MG63 (cell line): ENCODE results near the gene LAMC3. TPM values are rescaled to one million over a fixed set of nuclear protein-coding genes. Genes with fewer than 3 reads are reported as not detected.

ENCODE experiments used
- DNase-seq: peaks from one replicate; pipeline ENCODE4 v3.0.0-alpha.2; 2020
- H3K27me3 ChIP-seq: fragments of 250-450 bp; sonication (Bioruptor Pico); 2 replicates; pipeline ENCODE4 v1.5.1; 2020; ENCODE audit warnings: mild to moderate bottlenecking, moderate library complexity
- H3K36me3 ChIP-seq: fragments of 250-450 bp; sonication (Bioruptor Pico); 2 replicates; pipeline ENCODE4 v1.5.1; 2020; ENCODE audit warnings: mild to moderate bottlenecking, moderate library complexity
- H3K4me3 ChIP-seq: fragments of 250-450 bp; sonication (Bioruptor Pico); 2 replicates; pipeline ENCODE4 v1.5.1; 2020; ENCODE audit warnings: mild to moderate bottlenecking, moderate library complexity
- H3K9me3 ChIP-seq: fragments of 250-450 bp; sonication (Bioruptor Pico); 2 replicates; pipeline ENCODE4 v1.5.1; 2020; ENCODE audit warnings: mild to moderate bottlenecking, moderate library complexity
- total RNA-seq: library from RNA; depleted of rRNA; stranded (reverse); fragments of >200 nt; shearing (Covaris generic); gene quantifications from 2 replicates; pipeline ENCODE4 v1.2.3, GENCODE V29; 2014; ENCODE audit warnings: low replicate concordance

The LAMC3 gene
- total RNA-seq, 1 experiment from 2014 or later, result 0.66 TPM

DNA sequence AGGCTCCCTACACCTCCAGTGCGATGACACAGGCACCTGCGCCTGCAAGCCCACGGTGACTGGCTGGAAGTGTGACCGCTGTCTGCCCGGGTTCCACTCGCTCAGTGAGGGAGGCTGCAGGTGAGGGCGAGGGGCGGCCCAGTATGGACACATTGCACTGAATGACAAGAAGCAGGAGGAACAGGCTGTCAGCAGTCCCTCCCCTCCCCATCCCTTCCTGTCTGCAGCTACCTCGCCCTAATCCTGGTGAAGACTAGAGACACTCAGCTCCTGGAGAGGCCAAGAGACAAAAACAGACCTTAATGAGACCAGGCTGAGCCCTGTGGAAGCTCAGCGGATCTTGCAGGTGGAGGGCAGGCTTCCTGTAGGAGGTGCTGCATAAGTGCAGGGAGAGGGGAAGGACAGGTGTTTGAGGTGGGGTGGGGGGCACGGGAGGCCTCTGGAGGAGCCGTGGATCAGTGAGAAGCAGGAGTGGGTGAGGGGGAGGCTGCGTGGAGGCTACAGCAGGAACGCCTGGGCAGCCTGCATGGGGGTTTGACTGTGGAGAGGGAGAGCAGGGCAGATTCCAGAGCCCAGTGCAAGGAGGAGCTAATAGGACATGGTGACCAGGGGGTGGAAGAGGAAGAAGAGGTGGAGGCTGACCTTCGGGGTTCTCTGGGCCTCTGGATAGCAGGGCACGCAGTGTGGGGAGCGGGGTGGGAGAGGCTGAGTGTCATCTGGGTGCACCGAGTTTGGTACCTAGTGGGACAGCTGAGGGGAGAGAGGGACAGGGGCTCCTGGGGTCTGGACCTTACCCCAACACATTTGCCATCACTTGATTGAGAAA lies 30.4 kb downstream of the LAMC3 start:
- no peak overlapping the region for H3K4me3 ChIP-seq
- H3K9me3 ChIP-seq, result no peaks in the 10 kb centered on the region
- H3K36me3 ChIP-seq, result no peaks in the 10 kb centered on the region
- no peaks in the 10 kb centered on the region for H3K27me3 ChIP-seq
- no peak for DNase-seq

DNA sequence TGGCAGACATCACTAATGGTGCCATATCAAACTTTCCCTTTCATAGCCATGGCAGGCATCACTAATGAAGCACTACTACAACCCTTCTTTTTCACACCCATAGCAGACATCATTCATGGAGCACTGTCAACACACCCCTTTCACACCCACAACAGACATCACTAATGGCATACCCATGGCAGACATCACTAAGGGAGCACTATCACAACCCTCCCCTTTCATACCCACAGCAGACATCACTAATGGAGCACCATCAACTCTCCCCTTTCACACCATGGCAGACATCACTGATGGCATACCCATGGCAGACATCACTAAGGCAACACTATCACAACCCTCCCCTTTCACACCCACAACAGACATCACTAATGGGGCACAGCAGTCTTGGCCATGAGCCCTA lies 33.7 kb downstream of the LAMC3 start:
- DNase-seq, result no peak
- Histone ChIP-seq H3K9me3 (no peaks in the 10 kb centered on the region), H3K4me3 (no peak overlapping the region), H3K36me3 (no peaks in the 10 kb centered on the region), H3K27me3 (no peaks in the 10 kb centered on the region)

DNA sequence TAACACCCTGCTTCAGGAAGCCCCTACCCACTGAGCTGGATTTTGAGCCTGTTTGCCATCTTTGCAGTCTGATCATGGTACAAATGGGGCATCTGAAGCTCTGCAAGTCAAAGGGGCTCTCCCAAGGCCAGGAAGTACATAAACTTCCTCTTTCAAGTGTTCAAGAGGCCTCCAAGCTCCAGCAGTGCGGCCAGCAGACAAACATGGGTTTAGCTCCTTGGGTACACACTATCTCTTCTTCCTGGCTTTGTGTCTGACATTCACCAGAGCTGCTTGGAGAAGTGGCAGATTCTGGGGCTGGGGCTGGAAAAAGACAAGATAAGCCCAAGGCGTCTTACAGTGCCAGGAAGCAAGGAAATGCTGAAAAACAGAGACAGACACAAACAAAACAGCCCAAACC lies 34.1 kb downstream of the LAMC3 start:
- Histone ChIP-seq H3K27me3 (no peaks in the 10 kb centered on the region), H3K36me3 (no peaks in the 10 kb centered on the region), H3K4me3 (no peak overlapping the region), H3K9me3 (no peaks in the 10 kb centered on the region)
- DNase-seq, result no peak

DNA sequence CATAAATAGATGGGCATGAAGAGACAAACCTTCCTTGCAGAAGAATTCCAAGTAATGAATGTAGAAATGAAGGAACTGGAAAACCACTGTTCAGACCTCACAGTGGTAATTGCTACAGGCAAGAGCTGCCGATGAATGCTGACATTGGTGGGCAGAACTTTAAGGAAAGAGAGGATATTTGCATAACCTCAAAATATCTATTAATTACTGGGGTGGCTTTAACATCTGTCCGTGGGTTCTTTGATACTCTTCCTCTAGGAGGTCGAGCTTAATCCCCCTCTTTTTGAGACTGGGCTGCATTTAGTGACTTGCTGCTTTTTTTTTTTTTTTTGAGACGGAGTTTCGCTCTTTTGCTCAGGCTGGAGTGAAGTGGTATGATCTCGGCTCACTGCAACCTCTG lies 34.7 kb downstream of the LAMC3 start:
- H3K36me3 ChIP-seq, result no peaks in the 10 kb centered on the region
- no peaks in the 10 kb centered on the region for H3K27me3 ChIP-seq
- no peak for DNase-seq
- H3K4me3 ChIP-seq, result no peak overlapping the region
- no peaks in the 10 kb centered on the region for H3K9me3 ChIP-seq

DNA sequence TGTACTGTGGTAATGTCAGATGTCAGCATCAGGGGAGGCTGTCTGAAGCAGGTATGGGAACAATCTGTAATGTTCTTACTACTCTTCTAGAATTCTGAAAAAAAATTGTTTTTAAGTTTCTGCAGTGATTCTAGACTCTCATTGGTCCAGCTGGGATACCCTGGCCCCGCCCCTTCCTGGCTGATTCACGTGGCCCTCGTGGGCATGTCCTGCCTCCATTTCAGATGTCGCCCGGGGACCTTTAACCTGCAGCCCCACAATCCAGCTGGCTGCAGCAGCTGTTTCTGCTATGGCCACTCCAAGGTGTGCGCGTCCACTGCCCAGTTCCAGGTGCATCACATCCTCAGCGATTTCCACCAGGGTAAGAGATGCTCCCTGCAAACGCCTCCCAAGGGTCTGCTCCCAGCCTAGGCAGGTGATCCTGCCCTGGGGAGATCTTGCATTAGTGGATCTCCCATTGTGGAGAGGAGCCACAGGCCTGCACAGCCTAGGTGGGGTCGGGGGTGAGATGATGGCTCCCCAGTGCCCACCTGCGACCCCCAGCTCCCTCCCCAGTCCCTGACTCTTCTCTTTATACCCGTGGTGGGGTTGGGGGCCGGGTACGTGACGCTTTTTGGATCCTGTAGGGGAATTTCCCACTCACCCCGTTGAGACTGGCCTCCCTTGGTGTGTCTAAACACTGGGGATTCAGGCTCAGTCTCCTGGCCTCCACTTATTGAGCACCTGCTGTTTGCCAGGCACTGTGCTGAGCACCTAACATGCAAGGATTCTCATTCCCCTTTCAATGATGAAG lies 36.5 kb downstream of the LAMC3 start:
- Histone ChIP-seq H3K36me3 (no peaks in the 10 kb centered on the region), H3K9me3 (no peaks in the 10 kb centered on the region), H3K27me3 (no peaks in the 10 kb centered on the region), H3K4me3 (no peak overlapping the region)
- DNase-seq, result no peak

DNA sequence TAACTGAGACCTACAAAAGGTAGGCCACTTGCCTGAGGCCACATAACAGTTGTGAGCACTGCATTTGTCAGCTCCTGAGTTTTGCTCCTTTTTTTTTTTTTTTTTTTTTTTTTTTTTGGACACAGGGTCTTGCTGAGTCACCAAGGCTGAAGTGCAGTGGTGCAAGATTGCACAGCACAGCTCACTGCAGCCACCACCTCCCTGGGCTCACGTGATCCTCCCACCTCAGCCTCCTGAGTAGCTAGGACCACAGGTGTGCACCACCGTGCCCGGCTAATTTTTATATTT lies 37.1 kb downstream of the LAMC3 start:
- DNase-seq, result no peak
- no peaks in the 10 kb centered on the region for H3K36me3 ChIP-seq
- H3K27me3 ChIP-seq, result no peaks in the 10 kb centered on the region
- H3K4me3 ChIP-seq, result no peak overlapping the region
- H3K9me3 ChIP-seq, result no peaks in the 10 kb centered on the region

DNA sequence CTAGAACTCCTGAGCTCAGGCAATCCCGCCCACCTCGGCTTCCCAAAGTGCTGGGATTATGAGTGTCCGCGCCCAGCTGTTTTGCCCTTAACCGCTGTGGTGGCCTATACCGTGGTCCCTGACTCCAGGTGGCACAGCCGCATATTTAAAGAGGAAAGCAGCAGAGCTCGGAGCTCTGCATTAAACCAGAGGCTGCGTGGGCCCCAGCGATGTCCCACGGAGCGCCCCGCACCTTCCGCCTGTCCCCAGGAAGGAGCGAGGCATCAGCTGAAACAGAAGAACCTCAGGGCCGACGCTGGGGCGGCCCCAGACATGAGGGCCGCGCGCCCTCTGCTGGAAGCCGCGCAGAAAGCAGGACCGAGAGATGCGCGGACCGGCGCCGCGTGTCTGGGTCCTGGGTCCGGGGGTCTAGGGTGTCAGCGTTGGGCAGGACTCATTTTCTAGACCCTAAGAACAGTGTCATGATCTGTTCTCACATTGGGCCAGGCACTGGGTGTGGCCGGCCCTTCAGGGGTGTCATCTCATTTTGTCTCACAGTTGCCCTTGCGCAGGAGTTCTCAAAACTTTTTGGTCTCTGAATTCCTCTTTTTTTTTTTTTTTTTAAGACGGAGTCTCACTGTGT lies 37.7 kb downstream of the LAMC3 start:
- Histone ChIP-seq H3K27me3 (no peaks in the 10 kb centered on the region), H3K36me3 (no peaks in the 10 kb centered on the region), H3K4me3 (no peak overlapping the region), H3K9me3 (no peaks in the 10 kb centered on the region)
- peak; percentile 47 for DNase-seq

DNA sequence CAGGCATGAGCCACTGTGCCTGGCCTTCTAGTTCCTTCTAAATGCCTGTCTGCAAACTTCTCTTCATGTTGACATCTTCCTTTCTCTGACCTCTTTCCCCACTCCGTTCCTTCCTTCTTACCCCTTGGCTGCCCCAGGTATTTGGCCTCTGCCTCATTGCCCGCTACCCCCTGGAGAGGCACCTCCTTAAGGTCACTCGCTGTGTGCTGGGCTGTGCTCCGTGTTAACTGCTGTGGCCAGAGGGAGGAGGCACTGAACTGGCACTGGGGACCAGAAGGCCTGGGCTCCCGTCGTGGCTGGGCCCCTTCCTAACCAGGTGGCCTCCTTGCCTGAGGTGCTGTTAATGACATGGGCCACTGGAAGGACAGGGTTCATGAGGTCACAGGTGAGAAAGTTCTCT lies 39.4 kb downstream of the LAMC3 start:
- no peaks in the 10 kb centered on the region for H3K27me3 ChIP-seq
- H3K9me3 ChIP-seq, result no peaks in the 10 kb centered on the region
- H3K4me3 ChIP-seq, result no peak overlapping the region
- no peaks in the 10 kb centered on the region for H3K36me3 ChIP-seq
- no peak for DNase-seq

DNA sequence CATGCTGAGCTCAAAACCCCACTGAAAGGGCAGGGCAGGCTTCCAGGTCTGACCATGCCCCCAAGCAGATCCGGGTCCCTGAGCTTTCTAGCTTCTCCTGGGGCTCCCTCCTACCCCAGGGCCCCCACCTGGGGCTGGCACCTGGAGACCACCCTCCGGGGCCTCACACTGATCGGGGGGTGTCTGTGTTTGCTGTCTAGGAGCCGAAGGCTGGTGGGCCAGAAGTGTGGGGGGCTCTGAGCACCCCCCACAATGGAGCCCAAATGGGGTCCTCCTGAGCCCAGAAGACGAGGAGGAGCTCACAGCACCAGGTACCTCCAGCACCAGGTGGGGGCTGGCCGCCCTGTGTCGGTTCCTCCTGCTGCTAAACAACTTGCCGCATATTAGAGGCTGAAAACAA lies 39.8 kb downstream of the LAMC3 start:
- H3K9me3 ChIP-seq, result no peaks in the 10 kb centered on the region
- H3K4me3 ChIP-seq, result no peak overlapping the region
- no peaks in the 10 kb centered on the region for H3K27me3 ChIP-seq
- no peak for DNase-seq
- no peaks in the 10 kb centered on the region for H3K36me3 ChIP-seq

DNA sequence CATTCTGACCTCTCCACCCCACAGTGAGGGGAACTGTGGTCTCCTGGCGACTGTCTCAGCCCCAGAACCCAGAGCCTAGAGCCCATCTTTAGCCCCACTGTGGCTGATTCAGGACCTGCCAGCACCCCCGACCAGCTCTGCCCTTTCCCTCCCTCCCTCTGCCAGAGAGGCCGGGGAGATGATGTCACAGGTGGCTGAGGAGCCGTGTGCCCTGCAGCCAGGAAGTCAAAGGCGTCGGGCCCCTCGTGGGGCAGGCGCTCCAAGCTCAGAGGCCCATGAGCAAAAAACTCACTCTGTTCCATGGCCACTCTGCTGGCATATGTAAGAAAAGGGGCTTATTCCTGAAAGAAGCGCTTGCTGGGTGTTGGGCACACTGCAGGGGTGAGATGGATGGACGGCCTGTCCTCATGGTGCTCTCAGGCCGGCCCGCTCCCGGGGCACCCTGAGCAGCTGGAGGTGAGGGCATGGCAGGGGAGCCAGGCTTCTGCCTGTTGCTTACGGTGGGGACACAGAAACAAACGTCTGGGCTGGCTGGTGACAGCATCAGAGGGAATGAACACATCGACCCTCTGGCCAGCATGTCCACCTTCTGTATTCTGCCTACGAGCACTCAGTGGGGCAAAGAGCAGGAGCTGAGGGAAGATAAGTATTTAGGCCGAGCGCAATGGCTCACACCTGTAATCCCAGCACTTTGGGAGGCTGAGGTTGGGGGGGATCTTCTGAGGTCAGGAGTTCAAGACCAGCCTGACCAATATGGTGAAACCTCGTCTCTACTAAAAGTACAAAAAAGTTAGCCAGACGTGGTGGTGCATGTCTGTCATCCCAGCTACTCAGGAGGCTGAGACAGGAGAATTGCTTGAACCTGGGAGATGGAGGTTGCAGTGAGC lies 41.1 kb downstream of the LAMC3 start:
- no peak overlapping the region for H3K4me3 ChIP-seq
- no peaks in the 10 kb centered on the region for H3K9me3 ChIP-seq
- no peak for DNase-seq
- H3K36me3 ChIP-seq, result no peaks in the 10 kb centered on the region
- no peaks in the 10 kb centered on the region for H3K27me3 ChIP-seq

DNA sequence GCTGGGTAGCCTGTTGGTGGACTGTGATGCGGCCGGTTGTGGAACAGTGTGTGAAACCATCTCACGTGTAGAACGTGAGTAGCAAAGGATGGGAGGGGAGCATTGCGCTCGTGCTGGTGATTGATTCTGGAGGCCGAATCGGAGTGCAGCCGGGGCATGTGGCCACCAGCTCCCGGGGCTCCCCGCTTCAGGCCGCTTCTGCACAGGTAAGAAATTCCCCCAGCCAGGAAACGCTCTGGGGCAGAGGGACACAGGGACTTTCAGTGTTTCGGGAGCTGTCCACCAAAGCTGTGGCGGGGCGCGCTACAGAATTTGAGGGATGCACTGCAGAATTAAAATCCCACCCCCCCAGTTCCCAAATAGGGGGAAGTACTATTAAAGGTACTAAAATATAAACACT lies 41.9 kb downstream of the LAMC3 start:
- Histone ChIP-seq H3K9me3 (no peaks in the 10 kb centered on the region), H3K4me3 (no peak overlapping the region), H3K36me3 (no peaks in the 10 kb centered on the region), H3K27me3 (no peaks in the 10 kb centered on the region)
- no peak for DNase-seq

DNA sequence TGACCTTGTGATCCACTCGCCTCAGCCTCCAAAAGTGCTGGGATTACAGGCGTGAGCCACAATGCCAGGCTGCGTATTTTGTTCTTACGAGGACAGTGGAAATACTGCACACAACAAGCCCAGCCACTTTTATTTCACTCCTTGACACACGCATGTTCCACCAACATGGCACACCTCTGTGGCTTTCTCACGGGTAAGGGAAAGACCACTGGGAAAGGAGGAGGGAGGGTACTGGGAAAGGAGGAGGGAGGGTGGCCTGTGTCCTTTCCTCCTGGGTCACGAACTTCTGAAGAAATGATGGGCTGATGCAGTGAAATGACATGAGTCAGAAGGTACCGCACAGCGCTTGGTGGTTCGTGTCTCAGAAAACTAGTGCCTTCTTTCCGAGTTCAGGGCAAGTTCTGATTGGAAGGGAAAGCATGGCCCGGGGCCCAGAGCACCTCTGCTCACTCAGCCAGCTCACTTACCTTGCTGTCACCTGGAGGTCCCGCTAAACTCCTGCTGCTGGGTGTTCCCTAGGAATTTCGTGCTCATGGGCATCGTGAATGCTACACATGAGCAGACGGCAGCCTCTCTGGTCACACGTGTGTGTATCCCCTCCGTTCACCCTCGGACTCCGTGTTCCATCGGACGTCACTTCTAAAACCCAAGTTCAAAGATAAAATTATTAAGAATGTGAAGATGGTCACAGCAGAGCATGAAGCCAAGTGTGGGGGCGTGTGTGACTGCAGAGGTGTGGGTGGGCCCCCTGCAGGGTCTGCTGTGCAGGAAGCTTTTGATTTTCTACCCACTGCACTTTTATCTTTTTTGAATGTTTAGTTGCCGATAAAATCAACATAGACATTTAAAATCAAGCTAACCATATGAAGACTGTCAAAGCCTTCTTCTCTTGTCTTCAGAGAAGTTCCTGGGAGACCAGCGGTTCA lies 42.9 kb downstream of the LAMC3 start:
- Histone ChIP-seq H3K27me3 (no peaks in the 10 kb centered on the region), H3K4me3 (no peak overlapping the region), H3K36me3 (no peaks in the 10 kb centered on the region), H3K9me3 (no peaks in the 10 kb centered on the region)
- no peak for DNase-seq

DNA sequence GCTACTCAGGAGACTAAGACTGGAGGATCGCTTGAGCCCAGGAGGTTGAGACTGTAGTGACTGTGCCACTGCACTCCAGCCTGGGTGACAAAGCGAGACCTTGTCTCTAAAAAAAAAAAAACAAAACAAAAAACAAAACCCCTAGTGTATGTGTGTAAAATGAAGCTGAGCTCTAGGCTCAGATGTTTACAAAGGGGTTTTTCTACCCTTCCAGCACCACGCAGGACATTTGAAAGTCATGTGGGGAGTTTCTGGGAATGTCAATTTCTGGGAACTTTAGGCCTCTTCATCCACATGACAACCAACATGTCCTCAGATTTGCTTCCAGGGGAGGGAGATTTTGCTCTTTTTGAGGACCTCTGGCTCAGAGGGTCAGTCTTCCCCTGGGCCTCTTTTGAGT lies 44.9 kb downstream of the LAMC3 start:
- H3K36me3 ChIP-seq, result no peaks in the 10 kb centered on the region
- H3K4me3 ChIP-seq, result no peak overlapping the region
- no peaks in the 10 kb centered on the region for H3K9me3 ChIP-seq
- H3K27me3 ChIP-seq, result no peaks in the 10 kb centered on the region
- DNase-seq, result no peak

DNA sequence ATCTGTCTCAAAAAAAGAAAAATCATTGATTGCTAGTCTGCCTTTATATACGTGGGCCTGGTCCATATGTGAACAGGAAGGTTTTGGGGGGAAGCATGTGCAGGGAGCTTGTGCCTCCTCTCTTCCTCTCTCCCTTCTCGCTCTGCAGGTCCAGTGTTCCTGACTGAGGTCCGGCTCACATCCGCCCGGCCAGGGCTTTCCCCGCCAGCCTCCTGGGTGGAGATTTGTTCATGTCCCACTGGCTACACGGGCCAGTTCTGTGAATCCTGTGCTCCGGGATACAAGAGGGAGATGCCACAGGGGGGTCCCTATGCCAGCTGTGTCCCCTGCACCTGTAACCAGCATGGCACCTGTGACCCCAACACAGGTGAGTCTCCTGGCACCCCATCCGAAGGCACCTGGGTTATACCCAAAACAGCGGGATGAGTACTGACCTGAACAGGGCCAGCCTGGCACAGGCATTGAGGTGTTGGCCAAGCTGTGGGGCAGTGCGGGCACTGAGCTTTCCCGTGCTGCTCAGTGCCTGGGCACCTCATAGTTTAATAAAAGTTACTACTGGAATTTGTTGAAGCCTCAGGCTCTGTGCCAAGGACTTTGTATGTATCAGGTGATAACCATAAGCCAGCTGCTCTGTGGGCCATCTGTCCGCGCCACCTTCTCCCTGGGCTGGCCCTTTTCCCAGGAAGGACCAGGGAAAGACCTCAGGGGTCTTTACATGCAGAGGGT lies 48.0 kb downstream of the LAMC3 start:
- DNase-seq, result no peak
- Histone ChIP-seq H3K4me3 (no peak overlapping the region), H3K36me3 (no peaks in the 10 kb centered on the region), H3K9me3 (no peaks in the 10 kb centered on the region), H3K27me3 (no peaks in the 10 kb centered on the region)

DNA sequence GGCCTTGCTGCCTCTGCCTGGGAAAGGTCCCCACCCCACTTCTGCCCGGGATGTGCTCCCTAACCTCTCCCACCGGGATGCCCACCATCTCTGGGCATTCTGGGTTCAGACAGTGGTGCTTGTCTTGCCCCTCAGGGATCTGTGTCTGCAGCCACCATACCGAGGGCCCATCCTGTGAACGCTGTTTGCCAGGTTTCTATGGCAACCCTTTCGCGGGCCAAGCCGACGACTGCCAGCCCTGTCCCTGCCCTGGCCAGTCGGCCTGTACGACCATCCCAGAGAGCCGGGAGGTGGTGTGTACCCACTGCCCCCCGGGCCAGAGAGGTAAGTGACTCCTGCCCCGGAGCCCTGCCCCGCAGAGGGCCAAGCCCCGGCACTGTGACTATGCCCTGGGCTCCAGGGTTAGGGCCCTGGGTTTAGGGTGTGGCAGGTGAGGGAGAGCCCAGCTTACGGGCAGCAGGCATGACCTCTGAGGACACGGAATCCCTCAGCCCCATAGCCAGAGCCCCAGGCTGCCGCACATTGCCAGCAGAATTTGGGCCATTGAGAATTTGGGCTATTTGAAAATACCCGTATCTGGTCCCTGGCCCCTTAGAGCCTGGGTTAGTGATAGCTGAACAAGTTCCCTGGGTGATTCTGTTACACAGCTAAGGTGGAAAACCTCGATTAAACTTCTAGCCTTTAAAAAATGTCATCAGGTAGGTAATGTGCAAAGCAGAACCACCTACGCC lies 52.1 kb downstream of the LAMC3 start:
- DNase-seq, result no peak
- Histone ChIP-seq H3K27me3 (no peaks in the 10 kb centered on the region), H3K9me3 (no peaks in the 10 kb centered on the region), H3K36me3 (no peaks in the 10 kb centered on the region), H3K4me3 (no peak overlapping the region)
